Activated CD8-positive, alpha-beta memory T cell treated with anti-CD3 and anti-CD28 coated beads, Interleukin-2, amount 10 ng/mL, durations not matched to agents 7 days and 5 days (primary cell): ENCODE data around the gene MYL12A. TPM values are rescaled to one million over a fixed set of nuclear protein-coding genes. Genes with fewer than 3 reads are reported as not detected.

ENCODE experiments used
- ATAC-seq: fragments of 150-1000 bp; cut with Tn5 transposase; one replicate; pipeline ENCODE4 v1.10.0; 2021; ENCODE audit warnings: moderate library complexity
- CTCF ChIA-PET: fragments of 350-600 bp; sonication (Branson Sonifier 250); formaldehyde crosslinking; loops from one replicate; lab custom pipeline; 2021; ENCODE audit warnings: antibody characterized with exemption; lab: Charles Lee
- DNase-seq: peaks from one replicate; pipeline ENCODE4 v3.0.0-alpha.2; 2020
- H3K27ac Mint-ChIP-seq: one replicate; pipeline ENCODE4 v1.8.0; 2021; ENCODE audit warnings: mild to moderate bottlenecking, mixed read lengths
- H3K27me3 Mint-ChIP-seq: one replicate; pipeline ENCODE4 v1.8.0; 2021; ENCODE audit warnings: mixed read lengths
- H3K36me3 Mint-ChIP-seq: one replicate; pipeline ENCODE4 v1.8.0; 2021; ENCODE audit warnings: mild to moderate bottlenecking, mixed read lengths
- H3K4me1 Mint-ChIP-seq: one replicate; pipeline ENCODE4 v1.8.0; 2021; ENCODE audit warnings: mixed read lengths
- H3K4me3 Mint-ChIP-seq: one replicate; pipeline ENCODE4 v1.8.0; 2021; ENCODE audit warnings: mild to moderate bottlenecking, moderate library complexity, mixed read lengths
- H3K9me3 Mint-ChIP-seq: one replicate; pipeline ENCODE4 v1.8.0; 2022; ENCODE audit warnings: low read depth, mixed read lengths
- total RNA-seq, 2 experiments: library from RNA; stranded (reverse); gene quantifications; one replicate each; pipeline ENCODE4 v1.2.3, GENCODE V29; 2021

Gene MYL12A
- total RNA-seq, 2 experiments from 2014 or later = 722 to 787 TPM

DNA sequence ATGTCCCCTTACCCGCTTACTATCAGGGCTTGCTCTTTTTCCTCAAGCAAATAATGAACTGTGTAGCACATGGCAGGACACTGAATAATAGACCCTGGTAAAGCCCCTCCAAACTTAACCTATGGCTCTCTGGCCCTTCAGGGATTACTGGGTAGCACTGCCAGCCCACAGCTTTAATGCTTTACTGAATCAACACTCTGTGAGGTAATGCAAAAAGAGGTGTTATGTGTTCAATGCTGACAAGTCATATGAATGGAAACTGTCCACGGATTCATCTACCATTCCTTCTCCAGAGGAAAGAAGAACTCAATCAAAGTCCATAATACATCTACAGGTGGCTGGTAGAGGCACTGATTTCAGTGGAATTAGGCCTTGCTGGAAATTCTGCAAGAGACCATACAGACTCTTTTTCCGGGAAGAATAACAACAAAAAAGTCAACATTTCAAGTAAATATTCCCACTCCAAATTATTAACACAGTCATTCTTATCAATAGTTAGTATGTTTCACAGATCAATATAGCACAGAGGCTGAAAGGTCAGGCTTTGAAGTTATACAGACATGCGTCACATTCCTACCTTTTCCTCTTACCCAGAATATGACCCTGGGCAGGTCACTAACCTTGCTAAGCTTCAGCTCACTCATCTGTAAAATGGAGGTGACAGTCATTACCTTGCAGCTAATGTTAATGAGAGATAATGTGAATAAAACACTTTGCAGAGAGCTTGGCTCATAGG is 14.0 kb upstream of the MYL12A start:
- peaks cover 2% of the 10 kb centered on the region for H3K36me3 Mint-ChIP-seq
- no peaks in the 10 kb centered on the region for H3K9me3 Mint-ChIP-seq
- H3K4me1 Mint-ChIP-seq = peaks cover 6% of the 10 kb centered on the region
- ATAC-seq (no peak), DNase-seq (no peak)
- no peak overlapping the region for H3K27ac Mint-ChIP-seq
- CTCF ChIA-PET = interaction anchor here (1.4 to 1.6 kb wide), 2 partner anchors 12 to 104 kb away, joined by 3 to 7 read pairs; no protein-coding TSS in a partner anchor
- H3K4me3 Mint-ChIP-seq = no peak overlapping the region
- no peaks in the 10 kb centered on the region for H3K27me3 Mint-ChIP-seq

DNA sequence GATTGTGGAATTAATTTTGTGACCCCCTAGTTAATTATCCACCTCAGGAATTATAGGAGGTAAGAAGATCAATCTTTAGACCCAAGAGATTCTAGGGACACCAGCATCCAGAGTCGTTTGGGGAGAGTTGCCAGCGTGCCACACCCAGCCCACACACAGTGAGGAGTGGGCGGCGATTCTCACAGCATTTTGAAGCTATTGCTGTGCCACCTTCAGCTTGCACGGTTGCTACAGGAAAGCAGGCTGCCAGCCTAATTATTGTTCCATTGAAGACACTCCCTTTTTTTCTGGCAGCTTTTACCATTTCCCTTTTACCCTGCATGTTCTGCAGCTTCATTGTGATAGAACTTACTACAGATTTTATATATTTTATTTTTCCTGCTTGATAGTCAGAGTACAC is 13.1 kb upstream of the MYL12A start:
- CTCF ChIA-PET = interaction anchor here (1.2 to 1.6 kb wide), 3 partner anchors 11 to 105 kb away, joined by 3 to 7 read pairs (median 3); no protein-coding TSS in a partner anchor
- Mint-ChIP-seq H3K36me3 (peaks cover 6% of the 10 kb centered on the region), H3K4me1 (peaks cover 6% of the 10 kb centered on the region), H3K27me3 (no peaks in the 10 kb centered on the region), H3K4me3 (no peak overlapping the region), H3K27ac (no peak overlapping the region), H3K9me3 (no peaks in the 10 kb centered on the region)
- DNase-seq (no peak), ATAC-seq (no peak)

DNA sequence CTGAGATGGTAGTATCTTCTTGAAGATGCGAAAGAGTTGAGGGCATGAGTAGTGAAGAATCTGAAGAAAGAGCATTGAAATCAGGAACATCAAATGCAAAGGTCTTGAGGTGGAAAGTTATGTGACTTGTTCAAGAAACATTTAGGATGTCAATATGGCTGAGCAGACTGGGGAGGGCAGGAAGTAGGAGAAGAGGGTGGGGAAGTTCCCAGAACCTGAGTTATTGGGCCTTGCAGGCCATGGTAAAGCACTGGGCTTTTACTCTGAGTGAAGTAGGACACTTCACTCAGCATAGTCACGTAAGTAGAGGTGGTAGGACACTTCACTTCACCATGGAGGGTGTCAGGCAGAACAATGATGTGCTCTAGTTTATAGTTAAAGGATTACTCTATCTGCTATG is 11.8 kb upstream of the MYL12A start:
- Mint-ChIP-seq H3K9me3 (peaks cover 5% of the 10 kb centered on the region), H3K4me1 (peaks cover 4% of the 10 kb centered on the region), H3K27ac (no peak overlapping the region), H3K4me3 (no peak overlapping the region), H3K36me3 (peaks cover 12% of the 10 kb centered on the region), H3K27me3 (no peaks in the 10 kb centered on the region)
- CTCF ChIA-PET = no interaction called here
- no peak for DNase-seq
- ATAC-seq = no peak

DNA sequence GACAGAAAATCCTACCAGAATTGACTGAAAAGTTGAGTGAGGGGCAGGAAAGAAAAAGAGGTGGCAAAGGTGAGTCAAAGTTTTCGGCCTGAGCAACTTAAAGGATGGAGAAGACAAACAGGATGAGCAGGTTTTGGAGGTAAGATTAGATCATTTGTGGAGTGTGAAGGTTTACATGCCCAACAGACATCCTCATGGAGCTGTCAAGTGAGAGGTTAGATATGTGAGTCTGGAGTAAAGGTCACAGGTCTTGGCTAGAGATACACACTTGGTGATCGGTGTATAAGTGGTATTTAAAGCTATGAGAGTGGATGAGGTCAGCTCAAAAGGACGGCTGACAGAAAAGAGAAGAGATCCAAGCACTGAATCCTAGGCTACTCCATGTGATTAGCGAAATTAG is 11.1 kb upstream of the MYL12A start:
- CTCF ChIA-PET = no interaction called here
- H3K36me3 Mint-ChIP-seq = peaks cover 15% of the 10 kb centered on the region
- ATAC-seq (no peak), DNase-seq (no peak)
- H3K4me3 Mint-ChIP-seq = no peak overlapping the region
- H3K27me3 Mint-ChIP-seq = no peaks in the 10 kb centered on the region
- peaks cover 5% of the 10 kb centered on the region for H3K9me3 Mint-ChIP-seq
- H3K4me1 Mint-ChIP-seq = no peaks in the 10 kb centered on the region
- H3K27ac Mint-ChIP-seq = no peak overlapping the region

DNA sequence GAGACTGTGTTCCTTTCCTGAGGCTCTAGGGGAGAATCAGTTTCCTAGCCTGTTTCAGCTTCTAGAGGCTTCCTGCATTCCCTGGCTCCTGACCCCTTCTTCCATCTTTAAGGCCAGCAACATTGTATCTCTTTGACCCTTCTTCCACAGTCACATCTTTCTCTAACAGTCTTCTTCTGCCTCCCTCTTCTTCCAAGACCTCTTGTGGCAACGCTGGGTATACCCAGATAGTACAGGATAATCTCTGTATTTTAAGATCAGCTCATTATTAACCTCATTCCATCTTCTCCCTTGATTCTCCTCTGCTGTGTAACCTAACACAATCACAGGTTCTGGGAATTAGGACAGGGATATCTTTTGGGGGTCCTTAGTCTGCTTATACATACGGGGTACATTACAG is 8.9 kb upstream of the MYL12A start:
- no peaks in the 10 kb centered on the region for H3K27me3 Mint-ChIP-seq
- DNase-seq (no peak), ATAC-seq (no peak)
- H3K4me3 Mint-ChIP-seq = no peak overlapping the region
- CTCF ChIA-PET = interaction anchor here (1.5 kb wide), 1 partner anchor 321 kb away, joined by 3 read pairs; no protein-coding TSS in a partner anchor
- H3K9me3 Mint-ChIP-seq = peaks cover 11% of the 10 kb centered on the region
- H3K36me3 Mint-ChIP-seq = peaks cover 23% of the 10 kb centered on the region
- no peak overlapping the region for H3K27ac Mint-ChIP-seq
- H3K4me1 Mint-ChIP-seq = peaks cover under 1% of the 10 kb centered on the region

DNA sequence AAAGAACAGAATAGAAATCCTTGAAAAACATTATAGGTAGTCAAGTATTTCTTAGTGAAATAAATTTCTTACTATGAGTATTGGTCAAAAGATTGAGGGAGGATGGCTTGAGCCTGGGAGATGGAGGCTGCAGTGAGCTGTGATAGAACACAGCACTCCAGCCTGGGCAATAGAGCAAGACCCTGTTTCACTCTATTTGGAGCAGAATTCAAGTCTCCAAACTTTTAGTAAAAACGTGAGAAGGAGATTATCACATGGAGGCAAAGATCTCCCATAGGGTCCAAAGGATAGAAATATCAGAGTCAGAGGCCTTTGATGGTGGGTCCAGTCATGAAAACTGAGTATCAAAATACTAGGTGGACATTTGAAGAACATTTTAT is 2.4 kb upstream of the MYL12A start:
- Mint-ChIP-seq H3K4me3 (peak overlapping the region; percentile 92), H3K27me3 (peaks cover 4% of the 10 kb centered on the region), H3K4me1 (peaks cover 18% of the 10 kb centered on the region), H3K36me3 (peaks cover 46% of the 10 kb centered on the region), H3K9me3 (peaks cover 11% of the 10 kb centered on the region), H3K27ac (peak overlapping the region; percentile 99)
- CTCF ChIA-PET = interaction anchor here (0.9 to 4.9 kb wide), 16 partner anchors 11 to 313 kb away, joined by 3 to 40 read pairs (median 6); no protein-coding TSS in a partner anchor
- ATAC-seq (no peak), DNase-seq (no peak)

DNA sequence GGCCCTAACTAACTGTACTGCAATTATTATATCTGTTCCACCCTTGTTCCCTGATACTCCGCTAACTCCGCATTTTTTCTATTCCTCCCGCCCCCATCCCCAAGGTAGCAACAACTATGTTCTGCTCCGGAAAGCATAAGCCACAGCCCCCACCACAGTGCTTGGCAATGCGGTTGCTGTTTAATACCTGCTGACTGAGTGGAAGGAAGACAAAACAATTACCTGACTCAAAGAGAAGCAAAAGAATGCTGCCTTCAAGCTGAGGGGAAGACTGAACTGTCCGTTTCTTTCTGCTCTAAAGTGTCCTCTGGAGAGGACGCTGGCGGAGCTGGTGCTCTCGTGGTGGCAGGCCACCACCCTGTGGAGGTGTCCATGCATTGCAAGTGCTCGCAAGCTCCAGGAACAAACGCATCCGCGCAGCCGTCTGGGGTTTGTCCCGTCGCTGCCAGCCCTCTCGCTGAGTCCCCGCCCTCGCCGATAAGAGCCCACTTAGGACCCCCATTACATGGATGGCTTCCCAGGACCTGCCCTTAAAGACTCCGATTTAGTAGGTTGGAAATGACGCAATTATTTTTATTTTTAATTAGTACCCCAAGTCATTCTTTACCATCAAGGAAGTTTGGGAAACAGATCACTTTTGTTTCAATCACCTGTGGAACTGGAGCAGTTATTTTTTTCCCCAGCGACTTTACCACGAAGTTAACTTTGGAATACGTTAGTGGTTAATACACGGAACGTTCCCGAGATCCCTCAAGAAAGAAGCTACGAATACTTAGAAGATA is 1.6 kb upstream of the MYL12A start:
- H3K27me3 Mint-ChIP-seq = peaks cover 4% of the 10 kb centered on the region
- peak; percentile 90 for DNase-seq
- H3K4me1 Mint-ChIP-seq = peaks cover 24% of the 10 kb centered on the region
- ATAC-seq = peak; percentile 56
- H3K9me3 Mint-ChIP-seq = peaks cover 6% of the 10 kb centered on the region
- peak overlapping the region; percentile 99 for H3K27ac Mint-ChIP-seq
- peak overlapping the region; percentile 92 for H3K4me3 Mint-ChIP-seq
- CTCF ChIA-PET = interaction anchor here (0.6 to 4.9 kb wide), 42 partner anchors 12 to 591 kb away, joined by 3 to 40 read pairs (median 5); partner anchors contain the start of gene SMCHD1
- peaks cover 45% of the 10 kb centered on the region for H3K36me3 Mint-ChIP-seq

DNA sequence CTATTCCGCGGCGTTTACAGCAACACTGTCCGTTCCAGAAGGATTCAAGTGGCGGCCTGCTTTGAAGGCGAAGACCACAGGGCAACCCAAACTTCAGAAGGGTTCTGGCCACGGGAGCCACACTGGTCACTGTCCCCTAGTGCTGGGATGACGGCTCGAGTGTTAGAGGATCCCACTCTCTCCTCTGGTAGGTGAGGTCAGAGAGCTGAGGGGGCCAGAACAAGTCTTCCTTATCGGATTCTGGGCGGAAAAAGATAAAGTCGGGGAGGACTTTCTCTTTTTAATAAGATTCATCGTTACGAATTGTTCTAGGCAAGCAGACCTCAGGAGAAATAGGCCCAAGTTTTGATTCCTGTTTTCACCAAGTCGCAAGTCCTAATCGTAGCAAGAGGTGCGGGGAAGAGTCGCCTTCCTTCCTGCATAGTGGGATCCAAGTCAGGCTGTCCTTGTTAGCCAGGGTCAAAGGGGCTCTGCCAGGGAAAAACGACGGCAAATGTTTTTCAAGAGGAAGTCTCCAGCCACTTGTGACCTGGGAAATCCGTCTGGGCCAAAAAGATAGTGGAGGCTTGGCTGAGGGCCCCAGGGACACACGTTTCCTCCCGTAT is 864 bp upstream of the MYL12A start:
- CTCF ChIA-PET = interaction anchor here (0.6 to 4.9 kb wide), 38 partner anchors 13 to 591 kb away, joined by 3 to 40 read pairs (median 5); partner anchors contain the start of gene SMCHD1
- peak overlapping the region; percentile 99 for H3K27ac Mint-ChIP-seq
- peaks cover 45% of the 10 kb centered on the region for H3K36me3 Mint-ChIP-seq
- peaks cover 30% of the 10 kb centered on the region for H3K4me1 Mint-ChIP-seq
- DNase-seq (peak; percentile 58), ATAC-seq (no peak)
- peaks cover 6% of the 10 kb centered on the region for H3K9me3 Mint-ChIP-seq
- H3K27me3 Mint-ChIP-seq = peaks cover 4% of the 10 kb centered on the region
- peak overlapping the region; percentile 92 for H3K4me3 Mint-ChIP-seq

DNA sequence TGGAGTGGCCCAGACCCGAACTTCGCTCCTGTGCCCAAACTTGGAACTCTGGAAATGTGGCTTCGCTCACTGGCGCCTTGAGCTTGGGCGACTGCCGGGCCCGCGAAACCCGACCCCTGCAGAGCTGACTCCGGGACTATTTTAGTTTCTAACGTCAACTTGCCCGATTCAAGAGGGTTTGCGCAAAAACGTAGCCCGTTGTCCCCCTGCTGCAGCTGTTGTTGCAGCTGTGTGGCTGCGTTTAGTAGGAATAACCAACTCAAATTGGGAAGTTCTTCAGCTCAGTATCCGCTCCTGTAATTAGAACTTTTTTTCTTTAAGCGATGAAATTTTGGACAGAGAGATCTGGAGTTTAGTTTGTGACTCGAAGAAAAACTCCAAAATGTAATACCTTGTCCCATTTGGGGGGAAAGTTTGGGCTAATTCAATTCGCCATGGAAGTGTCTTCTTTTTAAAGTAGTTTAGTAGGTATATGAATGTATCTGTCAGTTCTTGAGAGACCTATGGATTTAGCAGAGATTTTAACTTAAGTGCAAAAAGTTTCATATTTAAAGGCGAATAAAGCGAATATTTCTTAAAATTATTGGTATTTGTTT is 559 bp downstream of the MYL12A start:
- Mint-ChIP-seq H3K36me3 (peaks cover 50% of the 10 kb centered on the region), H3K9me3 (no peaks in the 10 kb centered on the region), H3K4me1 (peaks cover 43% of the 10 kb centered on the region), H3K27ac (peak overlapping the region; percentile 99), H3K4me3 (peak overlapping the region; percentile 92), H3K27me3 (peaks cover 4% of the 10 kb centered on the region)
- no peak for ATAC-seq
- DNase-seq = no peak
- CTCF ChIA-PET = interaction anchor here (0.8 to 4.9 kb wide), 8 partner anchors 13 to 288 kb away, joined by 3 to 40 read pairs (median 14); no protein-coding TSS in a partner anchor

DNA sequence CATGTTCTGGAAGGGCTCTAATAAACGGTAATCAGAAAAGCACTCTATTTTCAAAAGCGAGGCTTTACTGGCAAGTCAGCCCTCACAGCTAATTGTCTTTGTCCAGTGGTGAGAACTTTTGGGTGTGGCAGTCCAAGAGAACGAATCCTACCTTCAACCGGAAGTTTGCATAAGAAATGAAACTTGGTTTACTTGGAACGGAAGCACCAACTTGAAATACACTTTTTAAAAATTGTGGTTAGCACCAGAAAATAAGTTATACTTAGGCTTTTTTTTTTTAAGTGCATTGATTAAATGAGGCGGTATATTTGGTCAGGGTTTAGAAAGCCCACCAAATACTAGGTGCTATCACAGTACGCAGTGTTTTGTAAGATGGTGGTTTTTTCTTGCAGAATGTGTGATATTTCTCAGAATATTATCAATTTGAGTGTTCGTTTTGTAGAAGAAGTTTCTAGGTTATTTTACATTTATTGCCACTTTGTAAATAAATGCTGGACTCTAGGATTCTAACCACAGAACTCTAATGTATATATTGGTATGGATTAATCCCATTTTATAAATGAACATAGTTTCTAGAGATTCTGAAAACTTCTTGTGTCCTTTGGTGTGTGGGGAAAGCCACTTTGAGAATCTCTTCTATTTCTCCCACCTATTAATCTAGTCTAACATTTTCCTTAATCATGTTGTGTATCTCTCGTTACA is 1.2 kb downstream of the MYL12A start:
- H3K4me1 Mint-ChIP-seq = peaks cover 48% of the 10 kb centered on the region
- DNase-seq = peak; percentile 69
- H3K27me3 Mint-ChIP-seq = peaks cover 4% of the 10 kb centered on the region
- ATAC-seq = no peak
- no peaks in the 10 kb centered on the region for H3K9me3 Mint-ChIP-seq
- CTCF ChIA-PET = interaction anchor here (0.8 to 4.0 kb wide), 5 partner anchors 12 to 288 kb away, joined by 3 to 30 read pairs (median 4); no protein-coding TSS in a partner anchor
- H3K27ac Mint-ChIP-seq = peak overlapping the region; percentile 99
- H3K4me3 Mint-ChIP-seq = peak overlapping the region; percentile 92
- H3K36me3 Mint-ChIP-seq = peaks cover 55% of the 10 kb centered on the region

DNA sequence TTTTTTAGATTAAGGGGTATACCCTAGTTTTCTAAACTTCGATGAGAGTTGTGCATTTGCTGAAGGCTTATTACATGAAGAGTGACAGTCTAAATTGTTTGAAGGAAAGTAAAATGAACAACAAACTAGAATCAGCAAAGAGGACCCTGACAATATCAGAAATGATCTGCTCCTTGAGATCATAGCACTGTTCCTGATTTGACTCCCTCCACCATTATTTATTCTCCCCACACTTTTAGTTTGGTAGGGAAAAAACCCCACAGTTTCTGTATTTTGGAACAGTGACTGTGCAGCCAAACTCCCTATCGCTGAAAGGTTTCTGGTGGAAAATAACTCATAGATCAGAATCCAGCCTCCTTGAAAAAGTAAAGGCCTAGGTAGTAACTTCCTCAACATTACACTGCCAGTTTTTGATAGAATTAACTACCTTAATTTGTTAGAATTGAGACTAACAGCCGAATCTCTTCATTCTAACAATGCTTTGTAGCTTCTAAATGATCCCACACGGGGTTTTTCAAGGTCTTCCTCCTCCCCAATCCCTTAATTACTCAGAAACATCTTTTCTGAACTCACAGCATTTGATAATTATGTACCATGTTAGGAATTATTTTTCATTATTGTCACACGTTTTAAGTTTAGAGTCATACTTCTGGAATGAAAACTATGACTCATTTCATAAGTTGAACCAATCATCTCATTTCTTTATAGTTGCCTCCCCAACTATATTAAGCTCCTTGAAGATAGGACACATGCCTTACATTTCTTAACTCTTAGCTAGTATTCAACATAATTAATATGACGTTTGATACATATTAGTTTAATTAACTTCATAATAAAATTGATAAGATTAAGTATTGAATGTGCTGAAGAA is 2.9 kb downstream of the MYL12A start:
- peak overlapping the region; percentile 92 for H3K4me3 Mint-ChIP-seq
- ATAC-seq (no peak), DNase-seq (no peak)
- H3K4me1 Mint-ChIP-seq = peaks cover 51% of the 10 kb centered on the region
- H3K27ac Mint-ChIP-seq = peak overlapping the region; percentile 99
- CTCF ChIA-PET = interaction anchor here (1.1 to 3.6 kb wide), 3 partner anchors 10 to 256 kb away, joined by 6 to 14 read pairs (median 7); no protein-coding TSS in a partner anchor
- H3K36me3 Mint-ChIP-seq = peaks cover 69% of the 10 kb centered on the region
- no peaks in the 10 kb centered on the region for H3K9me3 Mint-ChIP-seq
- H3K27me3 Mint-ChIP-seq = peaks cover 4% of the 10 kb centered on the region
